GM19238 (cell line): ENCODE results near the gene PTPN4.
"Not testable (repeated sequence)": the region's sequence is repeated elsewhere in the genome, so short reads cannot be mapped to it uniquely, and the experiment has no call there.

Experiments used
- DNase-seq: peaks from one replicate; pipeline ENCODE4 v3.0.0; 2011; ENCODE audit warnings: low spot score; ENCODE audit not compliant: insufficient read length

PTPN4 gene

GRCh38 chr2:120014226-120014980, 254.7 kb downstream of the PTPN4 start:
- DNase-seq, result no peak

DNA sequence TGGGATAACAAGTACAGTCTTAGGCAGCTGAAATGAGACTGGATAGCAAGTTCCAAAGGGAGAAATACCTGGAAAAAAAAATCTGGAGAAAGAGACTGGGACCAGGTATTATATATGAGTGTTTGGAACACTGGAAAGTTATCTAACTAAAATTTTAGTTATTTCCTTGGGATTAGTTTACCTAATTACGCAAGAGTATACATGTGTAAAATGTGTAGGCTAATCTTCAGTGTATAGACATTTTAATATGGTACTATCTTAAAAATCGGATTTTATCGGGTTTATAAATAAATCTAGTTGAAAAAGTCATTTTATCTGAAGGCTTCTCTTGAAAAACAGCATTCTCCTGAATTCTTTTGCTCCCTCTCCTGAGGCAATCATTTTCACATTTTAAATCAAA, 257.1 kb downstream of the PTPN4 start:
- DNase-seq, result no peak

- DNase-seq, result no peak
Measured at GRCh38 chr2:120017201-120017600, 257.5 kb downstream of the PTPN4 start.

- no peak for DNase-seq
Measured at GRCh38 chr2:120018549-120018948, 258.8 kb downstream of the PTPN4 start.

DNA sequence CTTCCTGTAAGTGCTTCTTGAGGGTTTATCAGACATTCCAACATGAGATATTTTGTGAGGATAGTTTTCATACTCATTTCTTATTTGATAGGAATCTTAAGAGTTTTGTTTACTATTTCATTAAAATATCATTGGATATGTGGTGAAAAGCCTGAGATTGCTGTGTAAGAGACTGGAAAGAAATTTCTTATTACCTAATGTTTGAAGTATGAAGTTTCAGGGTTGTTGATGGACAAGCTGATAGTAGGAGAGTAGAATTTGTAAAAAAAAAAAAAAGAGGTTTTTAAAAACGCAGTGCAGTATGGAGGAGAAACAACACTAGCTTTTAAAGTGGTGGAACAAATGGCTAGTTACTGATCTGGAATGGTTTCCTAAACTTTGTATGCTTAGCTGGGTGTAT, 260.8 kb downstream of the PTPN4 start:
- no peak for DNase-seq

DNA sequence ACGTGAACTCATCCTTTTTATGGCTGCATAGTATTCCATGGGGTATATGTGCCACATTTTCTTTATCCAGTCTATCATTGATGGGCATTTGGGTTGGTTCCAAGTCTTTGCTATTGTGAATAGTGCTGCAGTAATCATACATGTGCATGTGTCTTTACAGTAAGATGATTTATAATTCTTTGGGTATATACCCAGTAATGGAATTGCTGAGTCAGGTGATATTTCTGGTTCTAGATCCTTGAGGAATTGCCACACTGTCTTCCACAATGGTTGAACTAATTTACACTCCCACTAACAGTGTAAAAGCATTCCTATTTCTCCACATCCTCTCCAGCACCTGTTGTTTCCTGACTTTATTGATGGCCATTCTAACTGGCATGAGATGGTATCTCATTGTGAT, 262.8 kb downstream of the PTPN4 start:
- DNase-seq, result not testable (repeated sequence)

- no peak for DNase-seq
Measured at GRCh38 chr2:120026890-120027289, 267.2 kb downstream of the PTPN4 start.

- DNase-seq, result no peak
Measured at GRCh38 chr2:120028795-120029194, 269.1 kb downstream of the PTPN4 start.

- DNase-seq, result no peak
Measured at GRCh38 chr2:120029672-120030640, 270.2 kb downstream of the PTPN4 start.

- DNase-seq, result no peak
Measured at GRCh38 chr2:120032297-120032696, 272.6 kb downstream of the PTPN4 start.
